Measurements from ENCODE around the gene FAM53A.
A peak's percentile ranks its signal among the peaks of the same experiment; 100 is the strongest.

Gene FAM53A

GRCh38 chr4:1727117-1728031 is 43.3 kb upstream of the FAM53A start:
- Histone ChIP-seq H3K4me3 (ENCODE audit: low read depth, low read length) (no peak overlapping the region), H3K27me3 (no peaks in the 10 kb centered on the region), H3K9me3 (no peaks in the 10 kb centered on the region), H3K36me3 (peaks cover 82% of the 10 kb centered on the region), H3K4me1 (peaks cover 2% of the 10 kb centered on the region; the same call in 1 of the 2 replicates)
- no peak for DNase-seq
- TF ChIP-seq, protein P1, sequence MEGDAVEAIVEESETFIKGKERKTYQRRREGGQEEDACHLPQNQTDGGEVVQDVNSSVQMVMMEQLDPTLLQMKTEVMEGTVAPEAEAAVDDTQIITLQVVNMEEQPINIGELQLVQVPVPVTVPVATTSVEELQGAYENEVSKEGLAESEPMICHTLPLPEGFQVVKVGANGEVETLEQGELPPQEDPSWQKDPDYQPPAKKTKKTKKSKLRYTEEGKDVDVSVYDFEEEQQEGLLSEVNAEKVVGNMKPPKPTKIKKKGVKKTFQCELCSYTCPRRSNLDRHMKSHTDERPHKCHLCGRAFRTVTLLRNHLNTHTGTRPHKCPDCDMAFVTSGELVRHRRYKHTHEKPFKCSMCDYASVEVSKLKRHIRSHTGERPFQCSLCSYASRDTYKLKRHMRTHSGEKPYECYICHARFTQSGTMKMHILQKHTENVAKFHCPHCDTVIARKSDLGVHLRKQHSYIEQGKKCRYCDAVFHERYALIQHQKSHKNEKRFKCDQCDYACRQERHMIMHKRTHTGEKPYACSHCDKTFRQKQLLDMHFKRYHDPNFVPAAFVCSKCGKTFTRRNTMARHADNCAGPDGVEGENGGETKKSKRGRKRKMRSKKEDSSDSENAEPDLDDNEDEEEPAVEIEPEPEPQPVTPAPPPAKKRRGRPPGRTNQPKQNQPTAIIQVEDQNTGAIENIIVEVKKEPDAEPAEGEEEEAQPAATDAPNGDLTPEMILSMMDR (IDR thresholded peaks at IDR 0.05; ENCODE audit: low read depth, low read length) = no peak

DNA sequence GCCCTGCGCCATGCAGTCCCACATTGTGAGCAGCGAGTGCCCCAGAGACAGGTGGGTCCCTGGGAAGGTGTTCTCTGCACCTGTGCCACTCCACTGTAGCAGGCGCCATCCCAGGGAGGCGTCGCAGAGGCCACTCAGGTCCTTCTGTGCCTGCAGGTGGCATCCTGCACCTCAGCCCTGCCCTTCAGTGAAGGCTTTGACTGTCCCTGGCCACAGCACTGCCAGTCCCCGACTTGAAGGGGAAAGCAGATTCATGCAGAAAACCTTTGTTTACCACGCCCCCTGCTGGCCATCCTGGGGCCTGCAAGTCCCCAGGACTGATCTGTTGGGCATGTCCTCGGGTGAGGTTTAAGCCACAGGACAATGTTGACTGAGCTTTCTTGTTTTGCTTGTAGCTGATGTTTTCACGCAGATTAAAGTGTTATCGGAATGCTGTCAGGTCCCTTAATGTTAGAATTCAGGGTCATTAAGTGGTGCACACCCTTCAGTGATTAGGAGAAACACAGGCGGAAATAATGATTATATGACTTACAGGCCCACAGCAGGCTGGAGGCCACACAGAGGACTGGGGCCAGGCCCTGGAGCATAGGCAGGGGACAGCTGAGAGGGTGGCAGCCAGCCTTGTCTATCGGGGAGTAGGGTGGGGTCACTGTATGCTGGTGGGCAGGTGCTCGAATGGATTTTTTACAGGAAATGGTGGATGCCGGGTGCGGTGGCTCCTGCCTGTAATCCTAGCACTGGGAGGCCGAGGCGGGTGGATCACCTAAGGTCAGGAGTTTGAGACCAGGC is 42.2 kb upstream of the FAM53A start:
- peaks cover 2% of the 10 kb centered on the region; the same call in 1 of the 2 replicates for H3K4me1 ChIP-seq
- DNase-seq = peak; percentile 92
- no peaks in the 10 kb centered on the region for H3K9me3 ChIP-seq
- TF ChIP-seq, protein P1 (IDR thresholded peaks at IDR 0.05; ENCODE audit: low read depth, low read length) = peak; percentile 99
- H3K4me3 ChIP-seq (ENCODE audit: low read depth, low read length) = no peak overlapping the region
- no peaks in the 10 kb centered on the region for H3K27me3 ChIP-seq
- peaks cover 75% of the 10 kb centered on the region for H3K36me3 ChIP-seq

DNA sequence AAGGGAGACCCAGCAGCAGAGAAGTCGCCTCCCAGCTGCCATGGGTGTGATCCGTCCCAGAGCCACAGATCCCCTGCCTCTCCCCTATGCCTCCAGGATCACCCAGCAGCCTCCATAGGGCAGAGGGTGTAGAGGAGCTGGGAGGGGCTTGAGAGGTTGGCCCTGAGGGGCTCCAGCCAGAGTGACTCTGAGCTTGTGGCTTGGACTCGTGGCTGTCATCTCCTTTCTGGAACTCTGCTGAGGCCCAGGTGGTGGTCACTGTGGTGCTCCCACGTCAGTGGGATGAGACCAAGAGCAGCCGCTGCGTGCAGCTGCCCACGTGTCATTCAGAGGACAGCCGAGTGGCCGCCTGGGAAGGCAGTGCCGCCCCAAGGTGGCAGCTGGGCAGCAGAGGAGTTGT is 41.4 kb upstream of the FAM53A start:
- DNase-seq = no peak
- Histone ChIP-seq H3K9me3 (no peaks in the 10 kb centered on the region), H3K27me3 (no peaks in the 10 kb centered on the region), H3K4me1 (peaks cover 2% of the 10 kb centered on the region; the same call in 1 of the 2 replicates), H3K4me3 (ENCODE audit: low read depth, low read length) (no peak overlapping the region), H3K36me3 (peaks cover 67% of the 10 kb centered on the region)
- TF ChIP-seq, protein P1 (IDR thresholded peaks at IDR 0.05; ENCODE audit: low read depth, low read length) = no peak

DNA sequence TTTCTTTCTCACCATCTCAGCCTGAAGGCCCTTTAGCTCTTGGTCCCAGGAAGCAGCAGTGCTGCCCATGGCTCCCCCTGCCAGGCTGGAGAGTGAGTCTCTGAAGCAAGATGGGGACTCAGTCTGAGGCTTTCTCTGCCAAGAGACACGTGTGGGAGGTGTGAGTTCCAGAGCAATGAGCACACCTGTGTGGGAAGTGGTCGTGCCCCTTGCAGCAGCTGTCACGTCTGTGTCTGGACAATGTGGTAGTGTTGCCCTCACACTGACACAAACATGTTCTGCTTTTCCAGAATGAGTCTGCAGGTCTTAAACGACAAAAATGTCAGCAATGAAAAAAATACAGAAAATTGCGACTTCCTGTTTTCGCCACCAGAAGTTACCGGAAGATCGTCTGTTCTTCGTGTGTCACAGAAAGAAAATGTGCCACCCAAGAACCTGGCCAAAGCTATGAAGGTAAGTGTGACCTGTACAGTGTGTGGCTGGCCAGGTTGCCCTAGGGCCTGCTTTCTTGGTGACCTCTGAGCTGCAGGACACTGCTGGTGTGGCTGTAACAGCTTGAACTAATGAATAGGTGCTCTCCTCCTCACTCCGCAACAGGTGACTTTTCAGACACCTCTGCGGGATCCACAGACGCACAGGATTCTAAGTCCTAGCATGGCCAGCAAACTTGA is 39.2 kb upstream of the FAM53A start:
- peaks cover 48% of the 10 kb centered on the region for H3K36me3 ChIP-seq

DNA sequence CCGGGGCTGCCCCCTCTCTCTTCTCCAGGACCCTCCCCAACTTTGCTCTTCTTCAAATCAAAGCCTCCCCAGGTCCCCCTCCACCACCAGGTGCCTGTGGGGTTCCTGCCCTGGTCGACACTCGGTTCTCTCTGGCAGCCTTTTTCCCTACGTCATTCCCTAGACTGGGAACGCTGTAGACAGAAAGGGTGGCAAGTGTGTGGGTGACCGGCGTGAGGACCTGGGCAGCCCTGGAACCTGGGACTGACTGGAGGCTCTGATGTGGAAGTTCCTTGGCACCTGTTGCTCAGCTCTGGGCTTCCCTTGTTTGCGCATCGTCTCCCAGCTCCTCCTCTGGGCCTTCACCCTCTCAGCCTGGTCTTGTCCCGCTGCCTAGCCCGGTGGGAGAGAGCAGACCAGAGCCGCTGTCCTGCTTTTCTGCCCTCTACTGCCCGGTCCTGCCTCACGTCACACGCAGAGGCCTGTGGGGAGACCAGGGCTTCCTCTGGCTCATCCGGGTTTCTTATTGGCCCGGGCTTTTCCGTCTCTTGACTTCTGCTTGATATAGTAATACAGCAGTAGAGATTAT is 38.5 kb upstream of the FAM53A start:
- H3K4me1 ChIP-seq = no peaks in the 10 kb centered on the region
- no peaks in the 10 kb centered on the region for H3K9me3 ChIP-seq
- H3K27me3 ChIP-seq = no peaks in the 10 kb centered on the region
- DNase-seq = no peak
- TF ChIP-seq, protein P1 (IDR thresholded peaks at IDR 0.05; ENCODE audit: low read depth, low read length) = no peak
- peak overlapping the region; percentile 89 for H3K4me3 ChIP-seq (ENCODE audit: low read depth, low read length)
- H3K36me3 ChIP-seq = peaks cover 48% of the 10 kb centered on the region

More for the DNA sequence above, 39.2 kb upstream of the FAM53A start:
- no peak for DNase-seq
- no peaks in the 10 kb centered on the region for H3K27me3 ChIP-seq
- TF ChIP-seq, protein P1 (IDR thresholded peaks at IDR 0.05; ENCODE audit: low read depth, low read length) = no peak
- H3K4me3 ChIP-seq (ENCODE audit: low read depth, low read length) = peak overlapping the region; percentile 89
- H3K9me3 ChIP-seq = no peaks in the 10 kb centered on the region
- no peaks in the 10 kb centered on the region for H3K4me1 ChIP-seq
